Motor neuron (in vitro differentiated cells): ENCODE measurements around the gene CPNE7. TPM values are rescaled to one million over a fixed set of nuclear protein-coding genes. Genes with fewer than 3 reads are reported as not detected.
"Not testable (repeated sequence)": the region's sequence is repeated elsewhere in the genome, so short reads cannot be mapped to it uniquely, and the experiment has no call there.

Experiments
- ATAC-seq, 8 experiments: fragments of 200-7000 bp; cut with Tn5 transposase; replicated peaks in 6 of 8; 2 replicates each; pipeline ENCODE4 v1.8.0; 2021; ENCODE audit warnings: mild to moderate bottlenecking in 8 of 8, moderate library complexity in 8 of 8
- H3K27ac ChIP-seq, 2 donors: fragments of 250-450 bp; sonication (Bioruptor Pico); 2 replicates each; pipeline ENCODE4 v1.9.0; 2021; ENCODE audit warnings: antibody characterized with exemption in 2 of 2, mild to moderate bottlenecking in 2 of 2, moderate library complexity in 1 of 2
- H3K4me1 ChIP-seq, 2 donors: fragments of 250-450 bp; sonication (Bioruptor Pico); replicated peaks in 1 of 2; 2 replicates each; pipeline ENCODE4 v1.6.1; 2021; ENCODE audit warnings: antibody characterized with exemption in 2 of 2, mild to moderate bottlenecking in 2 of 2, moderate library complexity in 1 of 2
- H3K4me3 ChIP-seq, 5 donors: fragments of 250-450 bp; sonication (Bioruptor Pico); 2 replicates each; pipeline ENCODE4 v1.9.0; 2021; ENCODE audit warnings: antibody characterized with exemption in 5 of 5, mild to moderate bottlenecking in 5 of 5, moderate library complexity in 4 of 5
- WGBS, 10 experiments: fragments of 450-650 bp; shearing (Covaris generic); methylation state at CpG; one replicate each; pipeline ENCODE4 v1.0.0; 2022; 5-methylcytosine and 5-hydroxymethylcytosine counted together
- in situ Hi-C, 9 experiments: fragments of 400-800 bp; cut with MboI; loops; one replicate each; pipeline ENCODE4 v1.15.0; 2021; ENCODE audit warnings: low sequenced_read_pairs in 9 of 9, low pct_unique_long_range_greater_than_20kb in 2 of 9; ENCODE audit not compliant: unreplicated experiment in 9 of 9
- total RNA-seq, 8 experiments: library from RNA; unstranded; fragments of 300-600 nt; gene quantifications; 2 replicates each; pipeline versions ENCODE4 v1.2.3 to v1.2.4, GENCODE V29; 2022

The CPNE7 gene
- total RNA-seq, 8 experiments from 2014 or later, result 2.2 to 17.1 (median 7.3) TPM; not detected in 1

GRCh38 chr16:89621698-89622409, 46.3 kb downstream of the CPNE7 start:
- in situ Hi-C loops, result no loop called here
- 17 to 100% (median 72%) methylated on average over 1 to 9 of the region's 32 CpGs; no CpG with 5 or more reads in 4 of the 10 experiments for WGBS, 10 experiments
- no peak overlapping the region for H3K4me3 ChIP-seq
- H3K4me1 ChIP-seq, result peaks cover 10 to 27% of the 10 kb centered on the region in 2 donors
- peak in 5 of 8 experiments; percentile 16 to 59 (median 26) for ATAC-seq
- peak overlapping the region in 1 of 2 donors; percentile 11 for H3K27ac ChIP-seq

- Histone ChIP-seq H3K27ac (peak overlapping the region in 1 of 2 donors; percentile 27), H3K4me3 (no peak overlapping the region), H3K4me1 (peaks cover 10 to 23% of the 10 kb centered on the region in 2 donors)
- in situ Hi-C loops, result no loop called here
- peak; percentile 17 to 82 (median 50) for ATAC-seq
- 16 to 100% (median 47%) methylated on average over 1 to 19 of the region's 28 CpGs; no CpG with 5 or more reads in 1 of the 10 experiments for WGBS, 10 experiments
Measured at GRCh38 chr16:89623511-89624261, 48.1 kb downstream of the CPNE7 start.

- peaks cover 10 to 23% of the 10 kb centered on the region in 2 donors for H3K4me1 ChIP-seq
- 20 to 75% (median 51%) methylated on average over 1 to 10 of the region's 21 CpGs; no CpG with 5 or more reads in 2 of the 10 experiments for WGBS, 10 experiments
- H3K4me3 ChIP-seq, result no peak overlapping the region
- ATAC-seq, result no peak
- H3K27ac ChIP-seq, result no peak overlapping the region
- in situ Hi-C loops, result no loop called here
Measured at GRCh38 chr16:89624777-89625761, 49.5 kb downstream of the CPNE7 start.

- H3K4me1 ChIP-seq, result no peaks in the 10 kb centered on the region
- in situ Hi-C loops, result no loop called here
- no peak overlapping the region for H3K4me3 ChIP-seq
- no peak overlapping the region for H3K27ac ChIP-seq
- ATAC-seq, result peak in 2 of 8 experiments; percentile 82 to 98
- WGBS, 10 experiments, result 100% methylated on average over 1 of the region's 17 CpGs; no CpG with 5 or more reads in 9 of the 10 experiments
Measured at GRCh38 chr16:89629827-89630610, 54.5 kb downstream of the CPNE7 start.

- WGBS, 10 experiments, result 0 to 100% (median 60%) methylated on average over 1 to 2 of the region's 19 CpGs; no CpG with 5 or more reads in 7 of the 10 experiments
- peak; percentile 2 to 87 (median 52) for ATAC-seq
- in situ Hi-C loops, result no loop called here
- Histone ChIP-seq H3K27ac (no peak overlapping the region), H3K4me3 (no peak overlapping the region), H3K4me1 (no peaks in the 10 kb centered on the region)
Measured at GRCh38 chr16:89633064-89633631, 57.6 kb downstream of the CPNE7 start.

- in situ Hi-C loops, result not testable (repeated sequence)
Measured at GRCh38 chr16:89634463-89635385, 59.2 kb downstream of the CPNE7 start.

GRCh38 chr16:89636663-89637062, 61.1 kb downstream of the CPNE7 start:
- 90 to 100% methylated on average over 1 to 2 of the region's 12 CpGs; no CpG with 5 or more reads in 8 of the 10 experiments for WGBS, 10 experiments
- in situ Hi-C loops, result no loop called here
- Histone ChIP-seq H3K4me3 (no peak overlapping the region), H3K4me1 (peaks cover 16 to 18% of the 10 kb centered on the region in 2 donors), H3K27ac (no peak overlapping the region)
- no peak for ATAC-seq

More at GRCh38 chr16:89634463-89635385, 59.2 kb downstream of the CPNE7 start:
- not testable (repeated sequence) for H3K4me1 ChIP-seq, H3K27ac ChIP-seq, ATAC-seq, H3K4me3 ChIP-seq
- WGBS, 10 experiments, result 0% methylated on average over 1 of the region's 2 CpGs; no CpG with 5 or more reads in 9 of the 10 experiments

- in situ Hi-C loops, result no loop called here
- WGBS, 10 experiments, result 80 to 100% methylated on average over 1 of the region's 10 CpGs; no CpG with 5 or more reads in 8 of the 10 experiments
- Histone ChIP-seq H3K4me3 (no peak overlapping the region), H3K4me1 (peaks cover 21 to 22% of the 10 kb centered on the region in 2 donors), H3K27ac (peak overlapping the region in 1 of 2 donors; percentile 70)
- no peak for ATAC-seq
Measured at GRCh38 chr16:89637379-89637778, 61.8 kb downstream of the CPNE7 start.

GRCh38 chr16:89638455-89638854, 62.9 kb downstream of the CPNE7 start:
- no peak for ATAC-seq
- H3K27ac ChIP-seq, result peak overlapping the region; percentile 57 to 70
- H3K4me3 ChIP-seq, result no peak overlapping the region
- WGBS, 10 experiments, result 70% methylated on average over 2 of the region's 10 CpGs; no CpG with 5 or more reads in 9 of the 10 experiments
- peaks cover 21 to 22% of the 10 kb centered on the region in 2 donors for H3K4me1 ChIP-seq
- in situ Hi-C loops, result no loop called here

- no peak for ATAC-seq
- H3K27ac ChIP-seq, result peak overlapping the region; percentile 91 to 92
- peaks cover 21 to 22% of the 10 kb centered on the region in 2 donors for H3K4me1 ChIP-seq
- H3K4me3 ChIP-seq, result no peak overlapping the region
- in situ Hi-C loops, result no loop called here
- WGBS, 10 experiments, result no CpG with 5 or more reads among the region's 6 CpGs
Measured at GRCh38 chr16:89639385-89639784, 63.8 kb downstream of the CPNE7 start.
